ENCODE results near the gene MASP2.
A peak's percentile ranks its signal among the peaks of the same experiment; 100 is the strongest.
"Not testable (repeated sequence)": the region's sequence is repeated elsewhere in the genome, so short reads cannot be mapped to it uniquely, and the experiment has no call there.

MASP2 gene

GRCh38 chr1:11046625-11047365, at the start of gene MASP2:
Gene MASP2, minus strand, starts transcription at chr1:11047239. Its CDS starts 32 bp downstream, at chr1:11047207.
- DNase-seq (ENCODE audit: low read depth, low spot score), result no peak
- no peak within 1 kb of the TSS for H3K27ac ChIP-seq

GRCh38 chr1:11083784-11084183, 36.7 kb upstream of the MASP2 start:
- DNase-seq (ENCODE audit: low read depth, low spot score); H3K27ac ChIP-seq: not testable (repeated sequence)

- no peak for DNase-seq (ENCODE audit: low read depth, low spot score)
- H3K27ac ChIP-seq, result no peak overlapping the region
Measured at GRCh38 chr1:11080931-11081330, 33.9 kb upstream of the MASP2 start.

- H3K27ac ChIP-seq, result no peak overlapping the region
- no peak for DNase-seq (ENCODE audit: low read depth, low spot score)
Measured at GRCh38 chr1:11078631-11079030, 31.6 kb upstream of the MASP2 start.

GRCh38 chr1:11073398-11073797, 26.4 kb upstream of the MASP2 start:
- DNase-seq (ENCODE audit: low read depth, low spot score); H3K27ac ChIP-seq: not testable (repeated sequence)

GRCh38 chr1:11072216-11072917, 25.3 kb upstream of the MASP2 start:
- DNase-seq (ENCODE audit: low read depth, low spot score), result no peak
- H3K27ac ChIP-seq, result no peak overlapping the region

GRCh38 chr1:11071463-11072215, 24.6 kb upstream of the MASP2 start:
- no peak for DNase-seq (ENCODE audit: low read depth, low spot score)
- no peak overlapping the region for H3K27ac ChIP-seq

- DNase-seq (ENCODE audit: low read depth, low spot score), result no peak
- H3K27ac ChIP-seq, result no peak overlapping the region
Measured at GRCh38 chr1:11070876-11071275, 23.8 kb upstream of the MASP2 start.

- DNase-seq (ENCODE audit: low read depth, low spot score), result no peak
- H3K27ac ChIP-seq, result no peak overlapping the region
Measured at GRCh38 chr1:11068600-11069473, 21.8 kb upstream of the MASP2 start.

- no peak overlapping the region for H3K27ac ChIP-seq
- DNase-seq (ENCODE audit: low read depth, low spot score), result no peak
Measured at GRCh38 chr1:11067716-11068599, 20.9 kb upstream of the MASP2 start.

GRCh38 chr1:11065796-11066195, 18.8 kb upstream of the MASP2 start:
- DNase-seq (ENCODE audit: low read depth, low spot score), result no peak
- H3K27ac ChIP-seq, result no peak overlapping the region

GRCh38 chr1:11064942-11065341, 17.9 kb upstream of the MASP2 start:
- no peak overlapping the region for H3K27ac ChIP-seq
- no peak for DNase-seq (ENCODE audit: low read depth, low spot score)

GRCh38 chr1:11063937-11064537, 17.0 kb upstream of the MASP2 start:
- not testable (repeated sequence) for DNase-seq (ENCODE audit: low read depth, low spot score); H3K27ac ChIP-seq

GRCh38 chr1:11062965-11063401, 15.9 kb upstream of the MASP2 start:
- H3K27ac ChIP-seq, result no peak overlapping the region
- DNase-seq (ENCODE audit: low read depth, low spot score), result no peak

- H3K27ac ChIP-seq, result no peak overlapping the region
- no peak for DNase-seq (ENCODE audit: low read depth, low spot score)
Measured at GRCh38 chr1:11061652-11062365, 14.8 kb upstream of the MASP2 start.

- H3K27ac ChIP-seq, result peak within 1 kb of the TSS; percentile 43
- peak; percentile 50 for DNase-seq (ENCODE audit: low read depth, low spot score)
Measured at GRCh38 chr1:11059968-11060830, 13.2 kb upstream of the MASP2 start, which contains the start of gene SRM. Gene SRM, minus strand, starts transcription at chr1:11060018. Its CDS starts 75 bp downstream, at chr1:11059943.

All from epithelial cell of prostate (primary cell).